ENCODE data around the gene KCTD7. TPM values are rescaled to one million over a fixed set of nuclear protein-coding genes. Genes with fewer than 3 reads are reported as not detected.
"Not testable (repeated sequence)": the region's sequence is repeated elsewhere in the genome, so short reads cannot be mapped to it uniquely, and the experiment has no call there.

KCTD7 gene
- total RNA-seq, 1 donor from 2014 or later: 11.0 TPM

DNA sequence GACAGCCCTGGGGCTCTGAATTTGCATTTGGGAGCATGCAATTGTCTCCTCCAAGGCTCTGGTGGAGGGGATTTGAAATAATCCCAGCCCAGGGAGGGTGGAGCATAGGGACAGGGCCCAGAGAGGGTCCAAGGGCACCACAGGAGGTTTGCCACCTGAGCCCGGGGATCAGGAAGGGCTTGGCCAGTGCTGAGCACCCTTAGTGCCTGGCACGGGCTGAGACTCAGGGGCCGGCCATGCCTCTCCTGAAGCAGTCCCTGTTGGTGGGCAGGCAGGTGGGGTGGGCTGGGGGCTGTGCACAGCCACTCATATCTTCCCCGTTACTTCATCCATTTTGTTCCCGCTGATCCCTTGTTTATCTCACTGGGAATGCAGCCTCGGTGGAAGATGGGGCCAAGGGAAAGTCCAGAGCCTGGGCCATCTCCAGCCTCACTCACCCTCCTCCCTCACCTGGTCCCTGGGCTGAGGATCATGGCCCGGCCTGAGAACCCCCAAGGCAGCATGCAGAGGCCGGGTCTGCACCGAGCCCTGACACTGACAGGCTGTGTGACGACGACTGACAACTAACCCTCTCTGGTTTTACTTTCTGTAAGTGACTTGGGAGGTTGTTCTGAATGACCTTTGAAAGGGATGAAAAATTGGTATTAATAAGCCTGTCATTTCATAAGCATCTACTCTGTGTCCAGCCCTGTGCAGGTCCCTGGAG, 38.5 kb downstream of the KCTD7 start:
- no peaks in the 10 kb centered on the region for H3K27me3 Mint-ChIP-seq (ENCODE audit: insufficient read depth)
- no peaks in the 10 kb centered on the region for H3K9me3 Mint-ChIP-seq

DNA sequence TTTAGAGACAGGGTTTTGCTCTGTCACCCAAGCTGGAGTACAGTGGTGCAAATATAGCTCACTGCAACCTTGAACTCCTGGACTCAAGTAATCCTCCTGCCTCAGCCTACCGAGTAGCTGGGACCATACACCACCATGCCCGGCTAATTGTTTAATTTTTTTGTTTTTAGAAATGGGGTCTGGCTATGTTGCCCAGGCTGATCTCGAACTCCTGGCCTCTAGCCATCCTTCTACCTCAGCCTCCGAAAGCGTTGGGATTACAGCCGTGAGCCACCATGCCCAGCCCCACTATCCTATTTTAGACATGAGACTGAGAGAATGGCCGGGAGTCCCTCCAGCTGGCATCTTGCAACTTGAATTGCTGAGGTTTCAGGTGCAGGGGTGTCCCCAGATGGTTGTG, 39.4 kb downstream of the KCTD7 start:
- H3K4me1 Mint-ChIP-seq (ENCODE audit: low read depth): peaks cover 1% of the 10 kb centered on the region
- no peak for DNase-seq (ENCODE audit: low spot score)
- no peak overlapping the region for H3K4me3 Mint-ChIP-seq
- H3K36me3 Mint-ChIP-seq (ENCODE audit: low read depth): peaks cover 2% of the 10 kb centered on the region
- no peaks in the 10 kb centered on the region for H3K27me3 Mint-ChIP-seq (ENCODE audit: insufficient read depth)
- H3K9me3 Mint-ChIP-seq: no peaks in the 10 kb centered on the region
- intact Hi-C loops (cut with micrococcal nuclease): no loop called here
- H3K27ac Mint-ChIP-seq: no peak overlapping the region

More for the DNA sequence above, 38.5 kb downstream of the KCTD7 start:
- peaks cover 5% of the 10 kb centered on the region for H3K36me3 Mint-ChIP-seq (ENCODE audit: low read depth)
- H3K27ac Mint-ChIP-seq: no peak overlapping the region
- DNase-seq (ENCODE audit: low spot score): no peak
- no peak overlapping the region for H3K4me3 Mint-ChIP-seq
- intact Hi-C loops (cut with micrococcal nuclease): no loop called here
- H3K4me1 Mint-ChIP-seq (ENCODE audit: low read depth): no peaks in the 10 kb centered on the region

DNA sequence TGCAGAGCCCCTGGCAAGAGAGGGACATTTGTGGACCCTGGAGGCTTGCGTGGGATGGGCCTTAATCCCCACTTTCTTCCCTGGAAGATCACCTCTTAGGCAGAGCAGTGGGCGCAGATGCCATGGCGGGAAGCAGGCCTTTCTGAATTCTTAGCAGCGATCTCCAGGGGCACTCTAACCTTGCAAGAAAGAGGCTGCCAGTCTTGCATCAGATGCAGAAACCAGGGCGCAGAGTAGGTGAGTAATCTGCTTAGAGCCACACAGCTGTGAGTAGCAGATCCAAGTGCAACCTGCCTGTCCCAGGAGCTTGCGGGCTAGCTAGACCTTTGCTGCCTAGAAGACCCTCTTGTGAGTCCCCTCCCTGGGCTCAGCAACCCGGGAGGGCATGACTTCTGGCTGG, 40.0 kb downstream of the KCTD7 start:
- intact Hi-C loops (cut with micrococcal nuclease): no loop called here
- Mint-ChIP-seq H3K4me1 (ENCODE audit: low read depth) (peaks cover 4% of the 10 kb centered on the region), H3K27me3 (ENCODE audit: insufficient read depth) (no peaks in the 10 kb centered on the region), H3K36me3 (ENCODE audit: low read depth) (peaks cover 2% of the 10 kb centered on the region), H3K4me3 (no peak overlapping the region), H3K9me3 (no peaks in the 10 kb centered on the region), H3K27ac (no peak overlapping the region)
- no peak for DNase-seq (ENCODE audit: low spot score)

DNA sequence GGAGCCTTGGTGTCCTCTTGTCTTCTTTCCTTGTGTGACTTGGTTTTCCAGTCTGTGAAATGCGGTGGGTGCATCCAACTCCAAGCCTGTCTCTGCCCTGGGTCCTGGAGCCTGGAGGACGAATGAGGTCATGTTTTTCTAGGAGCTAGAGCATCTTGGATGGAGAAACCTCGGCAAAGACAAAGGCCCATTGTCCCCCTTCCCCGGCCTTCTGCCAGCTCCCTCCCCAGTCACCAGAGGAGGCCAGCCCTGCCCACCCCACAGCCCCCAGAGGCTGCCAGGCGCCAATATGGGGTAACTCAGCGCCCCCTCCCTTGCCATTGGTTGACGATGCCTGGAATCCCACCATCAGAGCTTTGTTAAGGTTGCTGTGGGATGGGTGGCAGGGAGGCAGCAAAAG, 40.4 kb downstream of the KCTD7 start:
- H3K4me3 Mint-ChIP-seq: no peak overlapping the region
- H3K4me1 Mint-ChIP-seq (ENCODE audit: low read depth): peaks cover 4% of the 10 kb centered on the region
- no peaks in the 10 kb centered on the region for H3K27me3 Mint-ChIP-seq (ENCODE audit: insufficient read depth)
- H3K36me3 Mint-ChIP-seq (ENCODE audit: low read depth): peaks cover 2% of the 10 kb centered on the region
- H3K9me3 Mint-ChIP-seq: no peaks in the 10 kb centered on the region
- no peak overlapping the region for H3K27ac Mint-ChIP-seq
- no peak for DNase-seq (ENCODE audit: low spot score)
- intact Hi-C loops (cut with micrococcal nuclease): no loop called here

DNA sequence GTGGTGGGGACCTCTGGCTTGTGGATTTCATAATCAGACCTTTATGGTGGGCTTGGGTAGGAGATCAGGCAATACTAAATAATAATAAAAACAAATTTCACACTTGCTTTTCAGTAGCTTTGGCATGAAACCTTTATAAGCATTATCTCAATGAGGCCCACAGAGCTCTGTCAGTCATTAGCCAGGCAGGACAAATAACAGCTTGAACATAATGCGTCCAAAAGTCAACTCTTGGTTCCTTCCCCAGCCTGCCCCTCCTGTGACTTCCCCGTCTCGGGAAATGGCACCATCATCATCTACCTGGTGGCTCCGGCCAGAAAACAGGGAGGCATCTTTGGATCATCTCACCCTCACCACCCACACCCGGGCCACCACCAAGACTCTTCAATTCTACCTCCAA, 40.8 kb downstream of the KCTD7 start:
- H3K27me3 Mint-ChIP-seq (ENCODE audit: insufficient read depth): no peaks in the 10 kb centered on the region
- H3K9me3 Mint-ChIP-seq: no peaks in the 10 kb centered on the region
- intact Hi-C loops (cut with micrococcal nuclease): no loop called here
- DNase-seq (ENCODE audit: low spot score): no peak
- H3K36me3 Mint-ChIP-seq (ENCODE audit: low read depth): peaks cover 2% of the 10 kb centered on the region
- no peak overlapping the region for H3K4me3 Mint-ChIP-seq
- H3K4me1 Mint-ChIP-seq (ENCODE audit: low read depth): peaks cover 4% of the 10 kb centered on the region
- H3K27ac Mint-ChIP-seq: no peak overlapping the region

DNA sequence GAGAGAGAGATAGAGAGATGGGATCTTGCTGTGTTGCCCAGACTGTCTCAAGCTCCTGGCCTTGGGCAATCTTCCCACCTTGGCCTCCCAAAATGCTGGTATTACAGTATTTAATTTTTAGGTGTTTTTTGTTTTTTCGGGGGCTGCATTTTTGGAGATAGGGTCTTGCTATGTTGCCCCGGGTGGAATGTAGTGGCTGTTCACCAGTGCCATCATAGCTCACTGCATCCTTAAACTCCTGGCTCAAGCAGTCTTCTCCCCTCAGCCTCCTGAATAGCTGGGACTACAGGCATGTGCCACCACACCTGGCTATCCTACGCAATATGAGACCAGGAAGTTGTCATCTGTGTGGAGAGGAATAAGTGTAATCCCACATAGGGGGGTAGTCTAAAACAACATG, 42.4 kb downstream of the KCTD7 start:
- Mint-ChIP-seq H3K27me3 (ENCODE audit: insufficient read depth) (no peaks in the 10 kb centered on the region), H3K9me3 (no peaks in the 10 kb centered on the region), H3K4me3 (no peak overlapping the region), H3K4me1 (ENCODE audit: low read depth) (peaks cover 4% of the 10 kb centered on the region), H3K27ac (no peak overlapping the region), H3K36me3 (ENCODE audit: low read depth) (peaks cover 2% of the 10 kb centered on the region)
- DNase-seq (ENCODE audit: low spot score): no peak
- intact Hi-C loops (cut with micrococcal nuclease): no loop called here

DNA sequence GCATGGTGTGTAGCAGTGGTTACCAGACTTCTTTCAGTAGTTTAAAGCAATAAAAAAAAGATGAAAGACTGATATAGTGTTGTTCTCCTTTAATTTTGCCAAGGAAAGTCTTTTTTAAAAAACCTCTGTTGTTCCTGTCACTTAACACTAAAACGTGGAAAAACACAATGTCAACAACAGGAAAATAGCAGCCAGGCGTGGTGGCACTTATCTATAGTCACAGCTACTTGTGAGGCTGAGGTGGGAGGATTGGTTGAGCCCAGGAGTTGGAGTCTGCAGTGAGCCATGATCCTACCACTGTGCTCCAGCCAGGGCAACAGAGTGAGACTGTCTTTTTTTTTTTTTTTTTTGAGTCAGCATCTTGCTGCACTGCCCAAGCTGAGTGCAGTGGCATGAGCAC, 42.8 kb downstream of the KCTD7 start:
- H3K4me3 Mint-ChIP-seq; intact Hi-C loops (cut with micrococcal nuclease); DNase-seq (ENCODE audit: low spot score); H3K36me3 Mint-ChIP-seq (ENCODE audit: low read depth); H3K4me1 Mint-ChIP-seq (ENCODE audit: low read depth); H3K27ac Mint-ChIP-seq; H3K9me3 Mint-ChIP-seq; H3K27me3 Mint-ChIP-seq (ENCODE audit: insufficient read depth): not testable (repeated sequence)

DNA sequence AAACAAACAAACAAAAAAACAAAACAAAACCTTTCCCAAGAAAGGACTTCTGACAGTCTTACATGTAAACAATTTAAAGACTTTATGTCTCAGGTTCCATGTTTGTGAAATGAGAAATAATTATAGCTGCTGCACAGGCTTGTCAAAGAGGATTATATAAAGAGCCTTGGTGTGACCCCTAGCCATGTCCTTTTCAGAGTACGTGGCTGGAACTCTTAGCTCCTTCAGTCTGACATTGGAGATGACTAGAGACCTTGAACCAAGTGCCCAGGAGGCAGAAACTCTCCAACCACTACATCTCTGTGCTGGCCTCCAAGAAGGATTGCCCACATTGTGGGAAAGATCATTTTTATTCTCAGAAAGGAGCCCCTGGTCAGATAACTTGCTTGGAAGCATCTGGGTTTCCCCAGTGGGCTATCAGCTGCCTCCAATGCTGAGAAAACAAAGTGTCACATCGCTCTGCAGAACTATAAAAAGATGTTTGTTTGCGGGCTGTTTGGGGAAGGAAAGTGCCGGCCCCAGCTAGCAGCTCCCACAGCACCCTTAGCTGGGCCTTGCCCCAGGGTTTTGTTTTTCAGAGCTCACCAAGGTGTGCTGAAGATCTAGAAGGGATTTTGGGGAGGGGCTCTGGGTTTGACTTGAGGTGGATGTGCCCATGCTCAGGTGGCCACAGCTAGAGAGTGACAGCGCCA, 43.9 kb downstream of the KCTD7 start:
- H3K27ac Mint-ChIP-seq; H3K9me3 Mint-ChIP-seq; H3K27me3 Mint-ChIP-seq (ENCODE audit: insufficient read depth); H3K4me3 Mint-ChIP-seq; DNase-seq (ENCODE audit: low spot score); H3K36me3 Mint-ChIP-seq (ENCODE audit: low read depth); intact Hi-C loops (cut with micrococcal nuclease); H3K4me1 Mint-ChIP-seq (ENCODE audit: low read depth): not testable (repeated sequence)

DNA sequence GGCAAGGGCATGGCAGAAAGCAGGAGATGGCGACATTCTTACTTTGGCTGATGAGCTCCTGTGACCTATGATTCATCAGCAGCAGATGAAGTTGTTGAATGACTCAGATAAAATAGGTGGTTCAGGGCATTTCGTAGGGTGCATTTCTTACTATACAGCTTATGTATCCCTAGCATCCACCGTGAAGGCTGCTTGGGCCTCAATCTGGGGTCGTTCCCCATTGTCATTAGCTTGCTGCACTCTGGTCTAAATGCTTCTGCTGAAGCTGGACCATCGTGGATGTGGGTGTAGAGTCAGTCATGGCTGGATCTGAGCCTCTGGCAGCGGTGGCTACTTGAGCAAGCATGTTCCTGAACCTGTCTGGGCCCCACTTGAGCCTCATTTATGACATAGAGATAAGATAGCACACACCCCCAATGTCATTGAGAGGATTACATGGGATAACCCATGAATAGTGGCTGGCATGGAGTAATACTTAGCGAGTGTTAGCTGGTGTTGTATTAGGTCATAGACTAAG, 44.5 kb downstream of the KCTD7 start:
- H3K4me3 Mint-ChIP-seq; H3K27me3 Mint-ChIP-seq (ENCODE audit: insufficient read depth); H3K4me1 Mint-ChIP-seq (ENCODE audit: low read depth); H3K36me3 Mint-ChIP-seq (ENCODE audit: low read depth); H3K9me3 Mint-ChIP-seq; DNase-seq (ENCODE audit: low spot score); intact Hi-C loops (cut with micrococcal nuclease): not testable (repeated sequence)
- H3K27ac Mint-ChIP-seq: peak overlapping the region; percentile 48

DNA sequence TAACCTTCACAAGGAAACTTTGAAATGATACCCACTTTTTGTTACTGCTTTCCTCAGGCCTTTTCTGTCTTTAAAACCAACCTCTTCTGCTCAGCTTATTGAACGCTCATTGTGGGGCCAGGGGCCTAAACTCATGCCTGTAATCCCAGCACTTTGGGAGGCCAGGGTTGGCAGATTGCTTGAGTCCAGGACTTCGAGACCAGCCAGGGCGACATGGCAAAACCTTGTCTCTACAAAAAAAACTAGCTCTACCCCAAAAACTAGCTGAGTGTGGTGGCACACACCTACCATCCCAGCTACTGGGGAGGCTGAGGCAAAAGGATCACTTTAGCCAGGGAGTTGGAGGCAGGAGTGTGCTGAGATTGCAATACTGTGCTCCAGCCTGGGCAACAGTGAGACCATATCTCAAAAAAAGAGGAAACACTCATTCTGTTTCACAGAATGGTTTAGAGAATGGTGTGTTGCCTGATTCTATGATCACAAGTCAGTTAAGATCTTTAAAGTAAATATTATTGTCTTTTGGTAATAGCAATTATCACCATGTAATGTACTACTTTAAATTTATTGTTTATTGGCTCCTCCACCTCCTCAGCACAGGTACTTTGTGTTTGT, 51.1 kb downstream of the KCTD7 start:
- H3K36me3 Mint-ChIP-seq (ENCODE audit: low read depth): peaks cover 8% of the 10 kb centered on the region
- no peak for DNase-seq (ENCODE audit: low spot score)

DNA sequence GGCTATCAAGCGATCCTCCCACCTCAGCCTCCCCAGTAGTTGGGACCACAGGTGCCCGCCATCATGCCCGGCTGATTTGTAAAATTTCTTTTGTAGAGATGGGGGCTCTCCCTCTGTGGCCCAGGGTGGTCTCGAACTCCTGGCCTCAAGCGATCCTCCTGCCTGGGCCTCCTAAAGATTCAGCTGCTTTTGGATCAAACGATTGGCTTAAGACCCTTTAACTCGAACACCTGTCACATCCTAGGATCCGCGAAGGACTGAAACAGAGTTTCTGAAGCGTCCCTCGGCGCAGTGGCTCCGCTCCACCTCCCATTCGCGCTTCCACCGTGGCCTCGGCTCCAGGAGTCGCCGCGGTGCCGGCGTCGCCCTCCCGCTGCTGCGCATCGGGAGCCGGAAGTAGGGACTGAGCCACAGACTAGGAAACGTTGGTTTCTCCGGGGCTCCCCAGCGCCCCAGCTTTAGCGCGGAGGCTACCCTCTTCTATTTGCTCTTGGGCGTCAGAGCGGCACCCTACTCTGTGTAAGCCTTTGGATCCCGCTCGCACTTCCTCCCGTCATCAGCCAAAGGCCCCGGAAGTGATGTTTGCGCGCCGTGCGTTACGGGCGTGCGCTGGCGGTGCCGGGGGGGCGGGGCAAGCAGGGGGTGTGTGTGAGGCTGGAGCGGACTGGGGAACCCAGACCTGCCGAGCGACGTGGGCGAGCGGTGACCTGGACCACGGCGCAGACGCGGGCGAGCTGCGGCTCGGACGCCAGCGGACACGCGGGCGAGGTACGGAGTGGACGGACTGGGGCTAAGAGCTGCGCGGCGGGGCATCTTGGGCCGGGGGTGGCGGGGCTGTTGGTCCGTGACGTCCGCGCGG, 53.0 kb downstream of the KCTD7 start:
- H3K27ac Mint-ChIP-seq: peak overlapping the region; percentile 96
- no peaks in the 10 kb centered on the region for H3K9me3 Mint-ChIP-seq
- peaks cover 8% of the 10 kb centered on the region for H3K36me3 Mint-ChIP-seq (ENCODE audit: low read depth)
- H3K4me1 Mint-ChIP-seq (ENCODE audit: low read depth): peaks cover 21% of the 10 kb centered on the region
- intact Hi-C loops (cut with micrococcal nuclease): loop anchor here (1.0 to 5.0 kb wide), 10 partner anchors 27 to 313 kb away; partner anchors contain the start of genes KCTD7, RABGEF1, SBDS and TMEM248
- DNase-seq (ENCODE audit: low spot score): peak; percentile 93
- peak overlapping the region; percentile 93 for H3K4me3 Mint-ChIP-seq
- no peaks in the 10 kb centered on the region for H3K27me3 Mint-ChIP-seq (ENCODE audit: insufficient read depth)

More for the DNA sequence above, 51.1 kb downstream of the KCTD7 start:
- intact Hi-C loops (cut with micrococcal nuclease): loop anchor here (5.0 kb wide), 2 partner anchors 78 to 243 kb away; partner anchors contain the start of gene TMEM248
- Mint-ChIP-seq H3K27me3 (ENCODE audit: insufficient read depth) (no peaks in the 10 kb centered on the region), H3K4me3 (no peak overlapping the region), H3K9me3 (no peaks in the 10 kb centered on the region), H3K4me1 (ENCODE audit: low read depth) (peaks cover 21% of the 10 kb centered on the region), H3K27ac (no peak overlapping the region)

DNA sequence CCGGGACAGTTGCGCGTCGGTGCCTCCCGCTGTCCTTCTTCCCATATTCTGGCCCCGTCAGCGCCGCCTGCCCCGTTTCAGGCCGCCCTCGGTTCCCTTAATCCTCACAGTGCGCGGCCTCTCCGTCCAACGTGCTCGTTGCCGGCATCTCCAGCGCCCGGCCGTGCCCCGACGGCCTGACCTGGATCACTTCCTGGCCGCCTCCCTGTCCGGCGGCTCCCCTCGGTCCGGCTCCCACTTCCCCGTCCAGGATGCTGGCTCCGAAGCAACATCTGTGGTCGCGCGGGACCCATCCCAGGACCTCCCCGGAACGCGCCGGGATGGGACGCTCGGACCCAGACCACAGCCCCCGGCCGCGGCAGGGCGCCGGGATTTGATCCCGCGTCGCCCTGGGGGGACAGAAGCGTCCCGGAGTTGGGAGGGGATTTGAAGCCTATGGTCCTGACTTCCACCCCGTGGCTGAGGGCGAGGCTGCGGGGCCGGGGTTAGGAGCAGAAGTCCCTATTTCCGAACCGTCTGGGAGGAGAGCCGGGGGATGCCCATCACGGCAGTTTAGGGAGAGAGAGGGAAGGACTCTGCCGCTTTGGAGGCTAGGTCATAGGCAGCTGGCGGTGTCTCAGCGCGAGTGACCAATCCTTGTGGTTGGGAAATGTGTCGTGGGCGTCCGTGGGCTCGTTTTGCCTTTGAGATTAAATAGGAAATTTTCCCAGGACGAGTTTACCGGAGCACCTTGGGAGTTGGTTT, 53.8 kb downstream of the KCTD7 start:
- H3K36me3 Mint-ChIP-seq (ENCODE audit: low read depth): peaks cover 8% of the 10 kb centered on the region
- DNase-seq (ENCODE audit: low spot score): no peak
- peak overlapping the region; percentile 81 for H3K27ac Mint-ChIP-seq
- H3K9me3 Mint-ChIP-seq: no peaks in the 10 kb centered on the region
- peak overlapping the region; percentile 93 for H3K4me3 Mint-ChIP-seq
- peaks cover 21% of the 10 kb centered on the region for H3K4me1 Mint-ChIP-seq (ENCODE audit: low read depth)
- H3K27me3 Mint-ChIP-seq (ENCODE audit: insufficient read depth): no peaks in the 10 kb centered on the region
- intact Hi-C loops (cut with micrococcal nuclease): loop anchor here (1.0 to 5.0 kb wide), 10 partner anchors 28 to 312 kb away; partner anchors contain the start of genes KCTD7, RABGEF1, SBDS and TMEM248

All from activated T-helper 1 cell treated with anti-CD3 and anti-CD28 coated beads, Interleukin-12 subunit alpha, Interleukin-12 subunit beta, Interleukin-2, Interleukin-4 antibody, amounts not matched to agents 30 ng/mL and 10 ng/mL and 1 ng/mL, durations not matched to agents 14 hours and 24 hours and 36 hours (primary cell).